HepG2 (cell line): ENCODE results near the gene SNRNP35. TPM values are rescaled to one million over a fixed set of nuclear protein-coding genes. Genes with fewer than 3 reads are reported as not detected.

Source experiments
- CREB1 ChIP-seq, 2 experiments: fragments of 450-650 bp in 1 of 2; IDR thresholded peaks; 2 replicates each; pipeline ENCODE4 v1.6.1; 2016 to 2017; ENCODE audit warnings: control low read depth in 1 of 2, mild to moderate bottlenecking in 1 of 2, missing compliant biosample characterization in 1 of 2, missing genetic modification characterization in 1 of 2
- KAT7 ChIP-seq: IDR thresholded peaks from 2 replicates; pipeline ENCODE4 v1.6.1; 2018; ENCODE audit warnings: borderline replicate concordance, missing compliant biosample characterization
- KDM4B ChIP-seq: sonication (generic); formaldehyde crosslinking; IDR thresholded peaks from 2 replicates; pipeline ENCODE4 v1.4.0; 2020; ENCODE audit warnings: missing genetic modification reagents
- NR2F6 ChIP-seq, 2 experiments: IDR thresholded peaks; 2 replicates each; pipeline ENCODE4 v1.6.1; 2016; ENCODE audit warnings: antibody characterized with exemption in 1 of 2, mild to moderate bottlenecking in 1 of 2
- POLR2A ChIP-seq, 2 experiments: IDR thresholded peaks; 2 replicates each; pipeline ENCODE4 v1.6.1; 2011; ENCODE audit warnings: low read depth in 2 of 2, low read length in 2 of 2, mild to moderate bottlenecking in 1 of 2, moderate library complexity in 1 of 2; ENCODE audit not compliant: insufficient read depth in 1 of 2
- ZFX ChIP-seq: sonication (generic); formaldehyde crosslinking; IDR thresholded peaks from 2 replicates; pipeline ENCODE4 v1.4.0; 2020; ENCODE audit warnings: mild to moderate bottlenecking, low read depth, missing genetic modification reagents, moderate library complexity
- ZNF263 ChIP-seq: sonication (generic); formaldehyde crosslinking; IDR thresholded peaks from 2 replicates; pipeline ENCODE4 v1.4.0; 2020; ENCODE audit warnings: missing genetic modification reagents
- ZNF33B ChIP-seq: sonication (generic); formaldehyde crosslinking; IDR thresholded peaks from 2 replicates; pipeline ENCODE4 v1.5.1; 2020; ENCODE audit warnings: mild to moderate bottlenecking, missing genetic modification reagents
- ZNF644 ChIP-seq: IDR thresholded peaks from 2 replicates; pipeline ENCODE4 v1.6.1; 2016; ENCODE audit warnings: low read depth
- polyA plus RNA-seq, 8 experiments: library from polyadenylated mRNA; depleted of rRNA in 3 of 8; stranded (reverse) in 7 of 8; unstranded in 1 of 8; fragments of >200 nt; fragmentation: Illumina TruSeq in 4 of 8; extraction: Trizol in 4 of 8; gene quantifications; 2 replicates each; pipeline versions ENCODE4 v1.2.1 to v1.2.3, GENCODE V29; 2011 to 2016; ENCODE audit warnings: low read depth in 4 of 8, missing spikeins in 1 of 8, mixed read lengths in 1 of 8; ENCODE audit not compliant: insufficient read depth in 1 of 8
- total RNA-seq, 5 experiments: library from RNA; depleted of rRNA; stranded (reverse); fragments of >200 nt; fragmentation: Illumina TruSeq; extraction: Trizol; gene quantifications; 2 replicates each; pipeline ENCODE4 v1.2.3, GENCODE V29; 2016; ENCODE audit warnings: low read depth in 1 of 5
- TF ChIP-seq, protein P1 (sequence below): sonication (generic); formaldehyde crosslinking; IDR thresholded peaks from 2 replicates; pipeline ENCODE4 v1.4.0; 2020; ENCODE audit warnings: missing genetic modification reagents, borderline replicate concordance
- TF ChIP-seq, protein P2 (sequence below): sonication (generic); formaldehyde crosslinking; IDR thresholded peaks from 2 replicates; pipeline ENCODE4 v1.4.0; 2020; ENCODE audit warnings: mild to moderate bottlenecking, missing genetic modification reagents
- TF ChIP-seq, protein P3 (sequence below): IDR thresholded peaks from 2 replicates; pipeline ENCODE4 v1.6.1; 2016; ENCODE audit warnings: missing genetic modification reagents, missing compliant biosample characterization

Gene SNRNP35
- total and polyA plus RNA-seq, 2 of the 13 experiments (the other 11 are each of a cell fraction or from before 2014, with no cell fraction given) = 11.3 to 22.6 TPM

DNA sequence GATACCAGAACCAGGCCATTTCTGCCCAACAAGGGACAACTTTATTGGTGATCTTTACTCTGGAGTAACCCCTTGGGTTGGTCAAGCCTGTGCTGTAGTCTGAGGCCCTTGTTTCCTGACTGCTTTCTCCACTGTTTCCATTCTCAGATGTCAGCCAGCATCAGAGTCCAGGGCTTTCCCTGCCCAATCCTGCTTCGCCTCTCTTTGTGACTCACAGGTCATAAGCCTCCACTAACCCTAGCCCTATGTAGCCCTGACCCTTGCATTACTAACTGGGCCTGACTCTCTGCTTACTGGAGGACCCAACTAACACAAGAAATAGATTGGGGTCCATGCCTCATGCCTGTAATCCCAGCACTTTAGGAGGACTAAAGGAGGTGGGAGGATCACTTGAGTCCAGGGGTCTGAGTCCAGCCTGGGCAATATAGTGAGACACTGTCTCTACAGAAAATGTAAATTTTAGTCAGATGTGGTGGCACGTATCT is 8.6 kb upstream of the SNRNP35 start (continued):
- TF ChIP-seq, protein P1, sequence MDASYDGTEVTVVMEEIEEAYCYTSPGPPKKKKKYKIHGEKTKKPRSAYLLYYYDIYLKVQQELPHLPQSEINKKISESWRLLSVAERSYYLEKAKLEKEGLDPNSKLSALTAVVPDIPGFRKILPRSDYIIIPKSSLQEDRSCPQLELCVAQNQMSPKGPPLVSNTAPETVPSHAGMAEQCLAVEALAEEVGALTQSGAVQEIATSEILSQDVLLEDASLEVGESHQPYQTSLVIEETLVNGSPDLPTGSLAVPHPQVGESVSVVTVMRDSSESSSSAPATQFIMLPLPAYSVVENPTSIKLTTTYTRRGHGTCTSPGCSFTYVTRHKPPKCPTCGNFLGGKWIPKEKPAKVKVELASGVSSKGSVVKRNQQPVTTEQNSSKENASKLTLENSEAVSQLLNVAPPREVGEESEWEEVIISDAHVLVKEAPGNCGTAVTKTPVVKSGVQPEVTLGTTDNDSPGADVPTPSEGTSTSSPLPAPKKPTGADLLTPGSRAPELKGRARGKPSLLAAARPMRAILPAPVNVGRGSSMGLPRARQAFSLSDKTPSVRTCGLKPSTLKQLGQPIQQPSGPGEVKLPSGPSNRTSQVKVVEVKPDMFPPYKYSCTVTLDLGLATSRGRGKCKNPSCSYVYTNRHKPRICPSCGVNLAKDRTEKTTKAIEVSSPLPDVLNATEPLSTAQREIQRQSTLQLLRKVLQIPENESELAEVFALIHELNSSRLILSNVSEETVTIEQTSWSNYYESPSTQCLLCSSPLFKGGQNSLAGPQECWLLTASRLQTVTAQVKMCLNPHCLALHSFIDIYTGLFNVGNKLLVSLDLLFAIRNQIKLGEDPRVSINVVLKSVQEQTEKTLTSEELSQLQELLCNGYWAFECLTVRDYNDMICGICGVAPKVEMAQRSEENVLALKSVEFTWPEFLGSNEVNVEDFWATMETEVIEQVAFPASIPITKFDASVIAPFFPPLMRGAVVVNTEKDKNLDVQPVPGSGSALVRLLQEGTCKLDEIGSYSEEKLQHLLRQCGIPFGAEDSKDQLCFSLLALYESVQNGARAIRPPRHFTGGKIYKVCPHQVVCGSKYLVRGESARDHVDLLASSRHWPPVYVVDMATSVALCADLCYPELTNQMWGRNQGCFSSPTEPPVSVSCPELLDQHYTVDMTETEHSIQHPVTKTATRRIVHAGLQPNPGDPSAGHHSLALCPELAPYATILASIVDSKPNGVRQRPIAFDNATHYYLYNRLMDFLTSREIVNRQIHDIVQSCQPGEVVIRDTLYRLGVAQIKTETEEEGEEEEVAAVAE (CRISPR knock-in tag) = peak; percentile 91
- TF ChIP-seq ZNF263 (peak; percentile 20; the same call in 1 of the 2 replicates), NR2F6 (IDR thresholded peaks at IDR 0.05) (peak; percentile 47), NR2F6 (CRISPR knock-in tag; IDR thresholded peaks at IDR 0.05) (peak; percentile 27; the same call in 1 of the 2 replicates), POLR2A (IDR thresholded peaks at IDR 0.05; ENCODE audit: insufficient read depth in 1 of 2, low read depth in 2 of 2, low read length in 2 of 2) (peak in 1 of 2 experiments; percentile 32; a peak in 2 of 4 replicates), ZNF33B (CRISPR knock-in tag) (0 out of 2 replicates have a peak, but pooled peaks have one; percentile 57), KAT7 (CRISPR knock-in tag) (no peak), ZFX (CRISPR knock-in tag) (peak; percentile 61), CREB1 (IDR thresholded peaks at IDR 0.05) (no peak), CREB1 (CRISPR knock-in tag; IDR thresholded peaks at IDR 0.05) (peak; percentile 50), KDM4B (CRISPR knock-in tag) (no peak), ZNF644 (0 out of 2 replicates have a peak, but pooled peaks have one; percentile 38)
- TF ChIP-seq, protein P2, sequence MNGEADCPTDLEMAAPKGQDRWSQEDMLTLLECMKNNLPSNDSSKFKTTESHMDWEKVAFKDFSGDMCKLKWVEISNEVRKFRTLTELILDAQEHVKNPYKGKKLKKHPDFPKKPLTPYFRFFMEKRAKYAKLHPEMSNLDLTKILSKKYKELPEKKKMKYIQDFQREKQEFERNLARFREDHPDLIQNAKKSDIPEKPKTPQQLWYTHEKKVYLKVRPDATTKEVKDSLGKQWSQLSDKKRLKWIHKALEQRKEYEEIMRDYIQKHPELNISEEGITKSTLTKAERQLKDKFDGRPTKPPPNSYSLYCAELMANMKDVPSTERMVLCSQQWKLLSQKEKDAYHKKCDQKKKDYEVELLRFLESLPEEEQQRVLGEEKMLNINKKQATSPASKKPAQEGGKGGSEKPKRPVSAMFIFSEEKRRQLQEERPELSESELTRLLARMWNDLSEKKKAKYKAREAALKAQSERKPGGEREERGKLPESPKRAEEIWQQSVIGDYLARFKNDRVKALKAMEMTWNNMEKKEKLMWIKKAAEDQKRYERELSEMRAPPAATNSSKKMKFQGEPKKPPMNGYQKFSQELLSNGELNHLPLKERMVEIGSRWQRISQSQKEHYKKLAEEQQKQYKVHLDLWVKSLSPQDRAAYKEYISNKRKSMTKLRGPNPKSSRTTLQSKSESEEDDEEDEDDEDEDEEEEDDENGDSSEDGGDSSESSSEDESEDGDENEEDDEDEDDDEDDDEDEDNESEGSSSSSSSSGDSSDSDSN (CRISPR knock-in tag) = 0 out of 2 replicates have a peak, but pooled peaks have one; percentile 23
- TF ChIP-seq, protein P3, sequence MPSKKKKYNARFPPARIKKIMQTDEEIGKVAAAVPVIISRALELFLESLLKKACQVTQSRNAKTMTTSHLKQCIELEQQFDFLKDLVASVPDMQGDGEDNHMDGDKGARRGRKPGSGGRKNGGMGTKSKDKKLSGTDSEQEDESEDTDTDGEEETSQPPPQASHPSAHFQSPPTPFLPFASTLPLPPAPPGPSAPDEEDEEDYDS (CRISPR knock-in tag) = peak; percentile 39; the same call in 1 of the 2 replicates
